Measurements from ENCODE around the gene MAL. TPM values are rescaled to one million over a fixed set of nuclear protein-coding genes. Genes with fewer than 3 reads are reported as not detected.

The MAL gene
- total and polyA plus RNA-seq, 2 of the 8 experiments (the other 6 are each of a cell fraction or from before 2014, with no cell fraction given): not detected

DNA sequence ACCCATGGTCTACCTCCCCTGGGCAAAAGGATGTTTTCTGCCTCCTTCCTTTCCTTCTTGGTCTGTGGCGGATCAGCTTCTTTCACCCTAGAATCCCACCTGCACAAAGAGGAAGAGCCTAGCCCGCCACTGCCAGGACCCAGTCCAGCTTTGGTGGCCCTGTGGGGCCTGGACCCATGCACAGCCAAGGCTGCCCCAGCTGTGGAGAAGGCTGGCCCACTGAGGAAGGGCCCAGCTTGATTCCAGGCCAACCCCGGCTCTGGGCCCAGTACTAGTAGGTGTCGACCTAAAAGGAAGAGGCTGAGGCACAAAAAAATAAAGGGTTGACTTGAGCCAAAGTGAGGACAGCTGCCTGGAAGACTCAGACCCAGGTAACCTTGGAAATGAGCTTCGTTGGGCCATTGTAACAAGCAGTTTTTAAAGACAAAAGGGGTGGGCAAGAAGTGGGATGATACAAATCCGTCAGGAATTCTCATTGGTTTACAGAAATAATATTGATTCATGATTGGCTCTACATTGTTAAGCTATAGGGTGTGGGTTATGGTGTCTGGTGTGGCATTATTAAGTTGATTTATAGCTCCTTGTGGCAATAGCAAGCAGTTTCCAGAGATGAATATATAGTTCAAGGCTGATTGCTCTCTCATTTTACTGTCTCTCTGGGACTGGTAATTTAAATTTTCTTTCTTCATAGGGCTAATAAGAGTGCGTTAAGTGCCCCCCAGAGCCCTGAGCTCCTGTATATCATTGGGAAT is 29.8 kb upstream of the MAL start (continued):
- TF ChIP-seq HDAC2 (IDR thresholded peaks at IDR 0.05; ENCODE audit: borderline replicate concordance in 1 of 2, low read depth in 2 of 2, low read length in 2 of 2): no peak
- no peak for TF ChIP-seq SRF (IDR thresholded peaks at IDR 0.05; ENCODE audit: low read depth, low read length)
- TF ChIP-seq BACH1 (IDR thresholded peaks at IDR 0.05; ENCODE audit: low read length): no peak
- TF ChIP-seq ASH2L (IDR thresholded peaks at IDR 0.05; ENCODE audit: low read length): no peak
- TF ChIP-seq CBX8 (IDR thresholded peaks at IDR 0.05; ENCODE audit: borderline replicate concordance, low read depth, low read length): no peak

All from H1 (cell line).